GM18519 (cell line): Measurements from ENCODE around the gene RGS9.
"Not testable (repeated sequence)": the region's sequence is repeated elsewhere in the genome, so short reads cannot be mapped to it uniquely, and the experiment has no call there.

Experiments used
- ATAC-seq: cut with Tn5 transposase; IDR thresholded peaks from one replicate; pipeline ENCODE4 v1.9.1; 2021; ENCODE audit warnings: mild to moderate bottlenecking, moderate library complexity; ENCODE audit not compliant: unreplicated experiment, low FRiP score

Gene RGS9

GRCh38 chr17:65137021-65137939 lies at the start of gene RGS9:
TSS of gene RGS9 (plus strand) at chr17:65137370. CDS start at chr17:65137541, 171 bp downstream.
- ATAC-seq = peak; percentile 80

GRCh38 chr17:65088621-65089360 lies 48.4 kb upstream of the RGS9 start:
- ATAC-seq = no peak

- no peak for ATAC-seq
These were observed 44.9 kb upstream of the RGS9 start for GRCh38 chr17:65092262-65092661.

- not testable (repeated sequence) for ATAC-seq
These were observed 44.3 kb upstream of the RGS9 start for GRCh38 chr17:65092721-65093356.

- no peak for ATAC-seq
These were observed 43.2 kb upstream of the RGS9 start for GRCh38 chr17:65093930-65094329.

GRCh38 chr17:65095465-65095864 lies 41.7 kb upstream of the RGS9 start:
- no peak for ATAC-seq

- ATAC-seq = not testable (repeated sequence)
These were observed 40.8 kb upstream of the RGS9 start for GRCh38 chr17:65096382-65096781.

GRCh38 chr17:65097110-65097509 lies 40.1 kb upstream of the RGS9 start:
- no peak for ATAC-seq

GRCh38 chr17:65099475-65099874 lies 37.7 kb upstream of the RGS9 start:
- ATAC-seq = no peak

- ATAC-seq = peak; percentile 71
These were observed 37.2 kb upstream of the RGS9 start for GRCh38 chr17:65099941-65100315.

- ATAC-seq = peak; percentile 37
These were observed 36.6 kb upstream of the RGS9 start for GRCh38 chr17:65100316-65101140.

GRCh38 chr17:65101371-65101770 lies 35.8 kb upstream of the RGS9 start:
- no peak for ATAC-seq

- ATAC-seq = no peak
These were observed 34.9 kb upstream of the RGS9 start for GRCh38 chr17:65102235-65102634.

GRCh38 chr17:65102788-65103187 lies 34.4 kb upstream of the RGS9 start:
- ATAC-seq = no peak

GRCh38 chr17:65103431-65103830 lies 33.7 kb upstream of the RGS9 start:
- no peak for ATAC-seq

- ATAC-seq = no peak
These were observed 33.3 kb upstream of the RGS9 start for GRCh38 chr17:65103896-65104295.

- ATAC-seq = no peak
These were observed 32.6 kb upstream of the RGS9 start for GRCh38 chr17:65104541-65104940.

- no peak for ATAC-seq
These were observed 32.2 kb upstream of the RGS9 start for GRCh38 chr17:65104973-65105372.

GRCh38 chr17:65108152-65108551 lies 29.0 kb upstream of the RGS9 start:
- no peak for ATAC-seq

GRCh38 chr17:65109543-65109942 lies 27.6 kb upstream of the RGS9 start:
- ATAC-seq = no peak
